Body of pancreas (tissue), 4 donors: ENCODE measurements around the gene HNRNPF. TPM values are rescaled to one million over a fixed set of nuclear protein-coding genes. Genes with fewer than 3 reads are reported as not detected.
A peak's percentile ranks its signal among the peaks of the same experiment; 100 is the strongest.

Experiments
- ATAC-seq: fragments of 150-250 bp; one replicate; pipeline ENCODE4 v1.9.1; 2016
- DNase-seq, 4 donors: peaks; one replicate each; pipeline ENCODE4 v3.0.0-alpha.2; 2019
- H3K27ac ChIP-seq, 4 donors: fragments of 200-600 bp; sonication (generic); 1 replicate in 3 of 4; 2 replicates in 1 of 4; pipeline versions ENCODE4 v1.5.1 to v1.6.1; 2016 to 2019; ENCODE audit warnings: mild to moderate bottlenecking in 1 of 4, mixed read lengths in 1 of 4, moderate library complexity in 1 of 4
- H3K27me3 ChIP-seq, 2 donors: fragments of 200-600 bp; sonication (generic); one replicate each; pipeline ENCODE4 v1.6.0; 2016; ENCODE audit warnings: mild to moderate bottlenecking in 1 of 2
- H3K36me3 ChIP-seq, 2 donors: fragments of 200-600 bp; sonication (generic); replicated peaks in 1 of 2; 2 replicates each; pipeline ENCODE4 v1.5.1; 2016; ENCODE audit warnings: low read depth in 2 of 2; ENCODE audit not compliant: insufficient read depth in 1 of 2
- H3K4me1 ChIP-seq: fragments of 200-600 bp; sonication (generic); one replicate; pipeline ENCODE4 v1.6.0; 2016
- H3K4me3 ChIP-seq, 2 donors: fragments of 200-600 bp; sonication (generic); 1 replicate in 1 of 2; 2 replicates in 1 of 2; pipeline ENCODE4 v1.5.1; 2016 to 2019
- H3K9me3 ChIP-seq, 3 donors: fragments of 200-600 bp; sonication (generic); 1 replicate in 2 of 3; 2 replicates in 1 of 3; pipeline ENCODE4 v1.5.1; 2016
- CTCF ChIP-seq, 7 experiments: fragments of 450-650 bp in 4 of 7; fragments of 200-600 bp in 3 of 7; sonication (generic) in 3 of 7; IDR thresholded peaks; one replicate each; pipeline ENCODE4 v1.5.1; 2016 to 2019; ENCODE audit warnings: antibody characterized with exemption in 7 of 7
- POLR2A ChIP-seq, 3 donors: fragments of 450-650 bp; IDR thresholded peaks; one replicate each; pipeline ENCODE4 v1.6.1; 2016; ENCODE audit warnings: antibody characterized with exemption in 3 of 3, mild to moderate bottlenecking in 2 of 3
- WGBS, 2 donors: methylation state at CpG; one replicate each; pipeline ENCODE4 v1.1.5; 2017; 5-methylcytosine and 5-hydroxymethylcytosine counted together
- intact Hi-C: fragments of 100-400 bp; cut with DNase I; formaldehyde crosslinking; loops from one replicate; pipeline ENCODE4 v1.15.1; 2023
- total RNA-seq, 2 donors: library from RNA; depleted of rRNA; stranded (reverse); fragments of >200 nt; gene quantifications; one replicate each; pipeline ENCODE4 v1.1.0, GENCODE V29; 2016

HNRNPF gene
- total RNA-seq, 2 donors from 2014 or later, result 33.6 to 80.9 TPM

- Histone ChIP-seq H3K4me3 (no peak overlapping the region), H3K9me3 (no peaks in the 10 kb centered on the region), H3K36me3 (peaks cover 12 to 19% of the 10 kb centered on the region in 2 donors), H3K27ac (peak overlapping the region in 1 of 4 donors; percentile 26), H3K27me3 (no peaks in the 10 kb centered on the region), H3K4me1 (peaks cover 16% of the 10 kb centered on the region)
- DNase-seq, result no peak
- TF ChIP-seq POLR2A (IDR thresholded peaks at IDR 0.05) (no peak), CTCF (IDR thresholded peaks at IDR 0.05) (no peak)
- ATAC-seq, result no peak
- 54 to 55% methylated on average over 9 to 14 of the region's 14 CpGs for WGBS, 2 donors
- intact Hi-C loops, result no loop called here
Observed at GRCh38 chr10:43383204-43383971, 25.6 kb downstream of the HNRNPF start.

- H3K36me3 ChIP-seq, result no peaks in the 10 kb centered on the region
- no peak for DNase-seq
- H3K9me3 ChIP-seq, result no peaks in the 10 kb centered on the region
- H3K4me1 ChIP-seq, result peaks cover 16% of the 10 kb centered on the region
- intact Hi-C loops, result no loop called here
- H3K27ac ChIP-seq, result no peak overlapping the region
- H3K4me3 ChIP-seq, result no peak overlapping the region
- no peaks in the 10 kb centered on the region for H3K27me3 ChIP-seq
- ATAC-seq, result no peak
- TF ChIP-seq CTCF (IDR thresholded peaks at IDR 0.05), result no peak
- no peak for TF ChIP-seq POLR2A (IDR thresholded peaks at IDR 0.05)
- 84 to 88% methylated on average over 5 of the region's 5 CpGs for WGBS, 2 donors
Observed at GRCh38 chr10:43380610-43381222, 28.3 kb downstream of the HNRNPF start.

GRCh38 chr10:43377424-43377883 lies 31.5 kb downstream of the HNRNPF start:
- Histone ChIP-seq H3K36me3 (no peaks in the 10 kb centered on the region), H3K27me3 (no peaks in the 10 kb centered on the region), H3K9me3 (no peaks in the 10 kb centered on the region), H3K27ac (no peak overlapping the region), H3K4me3 (no peak overlapping the region), H3K4me1 (no peaks in the 10 kb centered on the region)
- TF ChIP-seq CTCF (IDR thresholded peaks at IDR 0.05), result no peak
- TF ChIP-seq POLR2A (IDR thresholded peaks at IDR 0.05), result no peak
- 64 to 70% methylated on average over 10 to 13 of the region's 13 CpGs for WGBS, 2 donors
- ATAC-seq, result no peak
- no peak for DNase-seq
- intact Hi-C loops, result no loop called here

- no peak overlapping the region for H3K27ac ChIP-seq
- H3K36me3 ChIP-seq, result no peaks in the 10 kb centered on the region
- no peaks in the 10 kb centered on the region for H3K9me3 ChIP-seq
- no peak for ATAC-seq
- H3K4me1 ChIP-seq, result no peaks in the 10 kb centered on the region
- H3K27me3 ChIP-seq, result no peaks in the 10 kb centered on the region
- intact Hi-C loops, result no loop called here
- no peak for DNase-seq
- no peak overlapping the region for H3K4me3 ChIP-seq
- TF ChIP-seq POLR2A (IDR thresholded peaks at IDR 0.05), result no peak
- TF ChIP-seq CTCF (IDR thresholded peaks at IDR 0.05), result no peak
- 0 to 59% methylated on average over 1 to 2 of the region's 2 CpGs for WGBS, 2 donors
Observed at GRCh38 chr10:43376828-43377423, 32.1 kb downstream of the HNRNPF start.
